Thyroid gland (tissue), 4 donors: ENCODE measurements around the gene DTX1.

ENCODE experiments used
- POLR2A ChIP-seq, 2 donors: fragments of 450-650 bp; IDR thresholded peaks; one replicate each; pipeline ENCODE4 v1.6.1; 2017; ENCODE audit warnings: antibody characterized with exemption in 2 of 2, mild to moderate bottlenecking in 2 of 2, moderate library complexity in 1 of 2
- TF ChIP-seq, protein P1 (sequence below), 6 experiments: fragments of 200-600 bp in 3 of 6; fragments of 450-650 bp in 3 of 6; sonication (generic) in 3 of 6; IDR thresholded peaks; one replicate each; pipeline ENCODE4 v1.5.1; 2016 to 2019; ENCODE audit warnings: antibody characterized with exemption in 6 of 6, mild to moderate bottlenecking in 2 of 6, inconsistent platforms in 1 of 6, moderate library complexity in 1 of 6

DNA sequence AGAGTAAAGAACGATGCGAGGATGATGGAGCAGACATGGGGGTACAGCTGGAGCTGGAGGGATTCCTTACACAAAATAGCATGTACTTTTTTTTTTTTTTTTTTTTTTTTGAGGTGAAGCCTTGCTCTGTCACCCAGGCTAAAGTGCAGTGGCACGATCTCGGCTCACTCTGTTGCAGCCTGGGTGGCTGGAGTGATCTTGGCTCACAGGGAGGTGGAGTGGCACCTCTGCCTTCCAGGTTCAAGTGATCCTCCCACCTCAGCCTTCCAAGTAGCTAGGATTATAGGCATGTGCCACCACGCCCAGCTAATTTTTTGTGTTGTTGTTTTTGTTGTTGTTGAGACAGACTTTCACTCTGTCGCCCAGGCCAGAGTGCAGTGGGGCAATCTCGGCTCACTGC lies 84.2 kb downstream of the DTX1 start:
- TF ChIP-seq POLR2A (IDR thresholded peaks at IDR 0.05): no peak
- TF ChIP-seq, protein P1, sequence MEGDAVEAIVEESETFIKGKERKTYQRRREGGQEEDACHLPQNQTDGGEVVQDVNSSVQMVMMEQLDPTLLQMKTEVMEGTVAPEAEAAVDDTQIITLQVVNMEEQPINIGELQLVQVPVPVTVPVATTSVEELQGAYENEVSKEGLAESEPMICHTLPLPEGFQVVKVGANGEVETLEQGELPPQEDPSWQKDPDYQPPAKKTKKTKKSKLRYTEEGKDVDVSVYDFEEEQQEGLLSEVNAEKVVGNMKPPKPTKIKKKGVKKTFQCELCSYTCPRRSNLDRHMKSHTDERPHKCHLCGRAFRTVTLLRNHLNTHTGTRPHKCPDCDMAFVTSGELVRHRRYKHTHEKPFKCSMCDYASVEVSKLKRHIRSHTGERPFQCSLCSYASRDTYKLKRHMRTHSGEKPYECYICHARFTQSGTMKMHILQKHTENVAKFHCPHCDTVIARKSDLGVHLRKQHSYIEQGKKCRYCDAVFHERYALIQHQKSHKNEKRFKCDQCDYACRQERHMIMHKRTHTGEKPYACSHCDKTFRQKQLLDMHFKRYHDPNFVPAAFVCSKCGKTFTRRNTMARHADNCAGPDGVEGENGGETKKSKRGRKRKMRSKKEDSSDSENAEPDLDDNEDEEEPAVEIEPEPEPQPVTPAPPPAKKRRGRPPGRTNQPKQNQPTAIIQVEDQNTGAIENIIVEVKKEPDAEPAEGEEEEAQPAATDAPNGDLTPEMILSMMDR (IDR thresholded peaks at IDR 0.05): no peak
